Peyer's patch (tissue), 4 donors: ENCODE measurements around the gene C2orf68.

Source experiments
- POLR2A ChIP-seq, 2 donors: fragments of 450-650 bp; IDR thresholded peaks; one replicate each; pipeline ENCODE4 v1.5.1; 2017; ENCODE audit warnings: antibody characterized with exemption in 2 of 2, mild to moderate bottlenecking in 2 of 2, moderate library complexity in 2 of 2
- TF ChIP-seq, protein P1 (sequence below), 6 experiments: fragments of 450-650 bp in 4 of 6; fragments of 200-600 bp in 2 of 6; sonication (generic) in 1 of 6; IDR thresholded peaks; one replicate each; pipeline ENCODE4 v1.5.1; 2017 to 2019; ENCODE audit warnings: antibody characterized with exemption in 6 of 6, mild to moderate bottlenecking in 3 of 6, moderate library complexity in 1 of 6

GRCh38 chr2:85611217-85611704 is 605 bp downstream of the C2orf68 start:
- TF ChIP-seq POLR2A (IDR thresholded peaks at IDR 0.05): no peak
- TF ChIP-seq, protein P1, sequence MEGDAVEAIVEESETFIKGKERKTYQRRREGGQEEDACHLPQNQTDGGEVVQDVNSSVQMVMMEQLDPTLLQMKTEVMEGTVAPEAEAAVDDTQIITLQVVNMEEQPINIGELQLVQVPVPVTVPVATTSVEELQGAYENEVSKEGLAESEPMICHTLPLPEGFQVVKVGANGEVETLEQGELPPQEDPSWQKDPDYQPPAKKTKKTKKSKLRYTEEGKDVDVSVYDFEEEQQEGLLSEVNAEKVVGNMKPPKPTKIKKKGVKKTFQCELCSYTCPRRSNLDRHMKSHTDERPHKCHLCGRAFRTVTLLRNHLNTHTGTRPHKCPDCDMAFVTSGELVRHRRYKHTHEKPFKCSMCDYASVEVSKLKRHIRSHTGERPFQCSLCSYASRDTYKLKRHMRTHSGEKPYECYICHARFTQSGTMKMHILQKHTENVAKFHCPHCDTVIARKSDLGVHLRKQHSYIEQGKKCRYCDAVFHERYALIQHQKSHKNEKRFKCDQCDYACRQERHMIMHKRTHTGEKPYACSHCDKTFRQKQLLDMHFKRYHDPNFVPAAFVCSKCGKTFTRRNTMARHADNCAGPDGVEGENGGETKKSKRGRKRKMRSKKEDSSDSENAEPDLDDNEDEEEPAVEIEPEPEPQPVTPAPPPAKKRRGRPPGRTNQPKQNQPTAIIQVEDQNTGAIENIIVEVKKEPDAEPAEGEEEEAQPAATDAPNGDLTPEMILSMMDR (IDR thresholded peaks at IDR 0.05): no peak
